Natural killer cell treated with Interleukin-12 subunit alpha and Interleukin-12 subunit beta and Interleukin-15 and Interleukin-18, amount 100 ng/mL, for 72 hours (primary cell): ENCODE results near the gene HMGCL. TPM values are rescaled to one million over a fixed set of nuclear protein-coding genes. Genes with fewer than 3 reads are reported as not detected.

Experiments used
- ATAC-seq, 2 donors: fragments of 150-1000 bp; cut with Tn5 transposase in 1 of 2; sonication (Bioruptor Pico), chemical (Tn5 transposase) in 1 of 2; 2 replicates each; pipeline ENCODE4 v1.10.0; 2021
- DNase-seq: peaks from one replicate; pipeline ENCODE4 v3.0.0; 2022; ENCODE audit warnings: low spot score
- H3K27ac Mint-ChIP-seq, 2 donors: 1 replicate in 1 of 2; 2 replicates in 1 of 2; pipeline ENCODE4 v1.8.0; 2022; ENCODE audit warnings: mixed read lengths in 2 of 2, mild to moderate bottlenecking in 1 of 2, moderate library complexity in 1 of 2
- H3K27me3 Mint-ChIP-seq, 2 donors: 1 replicate in 1 of 2; 2 replicates in 1 of 2; pipeline ENCODE4 v1.8.0; 2022; ENCODE audit warnings: mixed read lengths in 2 of 2
- H3K36me3 Mint-ChIP-seq: one replicate; pipeline ENCODE4 v1.8.0; 2022; ENCODE audit warnings: mixed read lengths
- H3K4me1 Mint-ChIP-seq, 2 donors: 1 replicate in 1 of 2; 2 replicates in 1 of 2; pipeline ENCODE4 v1.8.0; 2022; ENCODE audit warnings: low read depth in 2 of 2, mixed read lengths in 2 of 2, mild to moderate bottlenecking in 1 of 2
- H3K4me3 Mint-ChIP-seq: one replicate; pipeline ENCODE4 v1.8.0; 2022; ENCODE audit warnings: mixed read lengths
- H3K9me3 Mint-ChIP-seq: 2 replicates; pipeline ENCODE4 v1.8.0; 2022; ENCODE audit warnings: mixed read lengths
- total RNA-seq, 2 donors: library from RNA; stranded (reverse); gene quantifications; one replicate each; pipeline ENCODE4 v1.2.3, GENCODE V29; 2022

The HMGCL gene
- total RNA-seq, 2 donors from 2014 or later = 26.1 to 29.1 TPM

DNA sequence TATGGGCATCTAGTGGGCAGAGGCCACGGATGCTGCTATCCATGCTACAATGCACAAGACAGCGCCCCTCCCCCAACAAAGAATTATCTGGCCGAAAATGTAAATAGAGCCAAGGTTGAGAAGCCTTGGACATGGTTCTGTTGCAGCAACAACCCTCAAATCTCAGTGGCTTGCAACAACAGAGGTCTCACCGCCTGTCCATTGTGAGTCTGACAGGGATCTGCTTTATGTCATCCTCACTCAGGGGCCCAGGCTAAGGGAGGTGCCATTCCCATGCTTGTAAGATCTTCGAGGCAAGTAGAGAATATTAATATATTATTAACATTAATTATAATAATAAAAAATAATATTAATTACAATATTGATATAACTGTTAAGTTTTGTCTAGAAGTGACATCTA is 56.5 kb downstream of the HMGCL start:
- no peaks in the 10 kb centered on the region for H3K9me3 Mint-ChIP-seq
- H3K27me3 Mint-ChIP-seq = no peaks in the 10 kb centered on the region
- H3K27ac Mint-ChIP-seq = no peak overlapping the region
- DNase-seq (no peak), ATAC-seq (no peak)
- no peaks in the 10 kb centered on the region for H3K4me1 Mint-ChIP-seq
- H3K36me3 Mint-ChIP-seq = no peaks in the 10 kb centered on the region
- no peak overlapping the region for H3K4me3 Mint-ChIP-seq

GRCh38 chr1:23763041-23763577 is 62.1 kb downstream of the HMGCL start:
- Mint-ChIP-seq H3K4me3 (no peak overlapping the region), H3K36me3 (peaks cover 5% of the 10 kb centered on the region)
- ATAC-seq = no peak

GRCh38 chr1:23759277-23759676 is 66.0 kb downstream of the HMGCL start:
- Mint-ChIP-seq H3K4me3 (no peak overlapping the region), H3K36me3 (peaks cover 17% of the 10 kb centered on the region), H3K27ac (no peak overlapping the region), H3K27me3 (no peaks in the 10 kb centered on the region), H3K4me1 (peaks cover 0 to 3% of the 10 kb centered on the region in 2 donors), H3K9me3 (no peaks in the 10 kb centered on the region)
- DNase-seq = no peak
- ATAC-seq = no peak

More at GRCh38 chr1:23763041-23763577, 62.1 kb downstream of the HMGCL start:
- Mint-ChIP-seq H3K4me1 (peaks cover 0 to 3% of the 10 kb centered on the region in 2 donors), H3K9me3 (no peaks in the 10 kb centered on the region), H3K27ac (no peak overlapping the region), H3K27me3 (no peaks in the 10 kb centered on the region)
- no peak for DNase-seq

DNA sequence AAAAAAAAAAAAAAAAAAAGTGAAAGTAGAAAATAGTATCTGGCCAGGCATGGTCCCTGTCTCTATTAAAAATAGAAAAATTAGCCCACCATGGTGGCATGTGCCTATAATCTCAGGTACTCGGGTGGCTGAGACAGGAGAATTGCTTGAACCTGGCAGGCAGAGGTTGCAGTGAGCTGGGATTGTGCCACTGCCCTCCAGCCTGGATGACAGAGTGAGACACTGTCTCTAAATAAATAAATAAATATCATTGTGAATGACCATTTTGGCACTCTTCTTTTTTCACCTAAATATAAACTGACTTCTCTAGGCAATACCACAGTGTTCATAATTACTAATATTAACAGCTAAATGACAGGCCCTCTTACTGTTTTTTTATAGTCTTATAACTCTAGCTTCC is 67.4 kb downstream of the HMGCL start:
- DNase-seq = no peak
- peaks cover 0 to 3% of the 10 kb centered on the region in 2 donors for H3K4me1 Mint-ChIP-seq
- H3K36me3 Mint-ChIP-seq = peaks cover 29% of the 10 kb centered on the region
- H3K9me3 Mint-ChIP-seq = no peaks in the 10 kb centered on the region
- no peak for ATAC-seq
- no peak overlapping the region for H3K27ac Mint-ChIP-seq
- H3K4me3 Mint-ChIP-seq = no peak overlapping the region
- H3K27me3 Mint-ChIP-seq = no peaks in the 10 kb centered on the region

GRCh38 chr1:23756676-23757075 is 68.6 kb downstream of the HMGCL start:
- ATAC-seq = no peak

GRCh38 chr1:23752909-23753308 is 72.3 kb downstream of the HMGCL start:
- Mint-ChIP-seq H3K4me3 (no peak overlapping the region), H3K27me3 (no peaks in the 10 kb centered on the region), H3K9me3 (no peaks in the 10 kb centered on the region), H3K27ac (no peak overlapping the region), H3K4me1 (peaks cover 20 to 24% of the 10 kb centered on the region in 2 donors), H3K36me3 (peaks cover 38% of the 10 kb centered on the region)
- no peak for DNase-seq
- no peak for ATAC-seq

More at GRCh38 chr1:23756676-23757075, 68.6 kb downstream of the HMGCL start:
- Mint-ChIP-seq H3K27ac (no peak overlapping the region), H3K27me3 (no peaks in the 10 kb centered on the region), H3K4me1 (peaks cover 0 to 3% of the 10 kb centered on the region in 2 donors), H3K36me3 (peaks cover 31% of the 10 kb centered on the region), H3K4me3 (no peak overlapping the region), H3K9me3 (no peaks in the 10 kb centered on the region)
- no peak for DNase-seq

Other genes starting within 250 kb of the HMGCL start
- gene RPL11, start 133.6 kb downstream of the HMGCL start, total RNA-seq = 100 to 1,000 TPM; 560 to 666 TPM
- gene ELOA, start 82.0 kb downstream of the HMGCL start, total RNA-seq = 10 to 100 TPM; 74.7 to 84.5 TPM
- gene PITHD1, start 47.0 kb downstream of the HMGCL start, total RNA-seq = 10 to 100 TPM; 68.6 to 77.7 TPM
- 100 to 1,000 TPM; 117 to 120 TPM for gene LYPLA2, start 34.3 kb downstream of the HMGCL start, total RNA-seq
- 10 to 100 TPM; 54.3 to 68.1 TPM for gene GALE, start 24.7 kb downstream of the HMGCL start, total RNA-seq
- 10 to 100 TPM; 10.3 to 15.1 TPM for gene FUCA1, start 42.9 kb upstream of the HMGCL start, total RNA-seq
- 1 to 10 TPM; 2.1 to 3.8 TPM for gene CNR2, start 87.9 kb upstream of the HMGCL start, total RNA-seq
- gene PNRC2, start 134.4 kb upstream of the HMGCL start, total RNA-seq = 100 to 1,000 TPM in 1 of 2 donors, 10 to 100 TPM in 1; 89.7 to 162 TPM
- gene SRSF10, start 154.9 kb upstream of the HMGCL start, total RNA-seq = 100 to 1,000 TPM; 176 to 214 TPM